WTC11 (cell line): ENCODE results near the gene GNAI1. TPM values are rescaled to one million over a fixed set of nuclear protein-coding genes. Genes with fewer than 3 reads are reported as not detected.

Experiments
- ATAC-seq: fragments of 200-7000 bp; cut with Tn5 transposase; 2 replicates; pipeline ENCODE4 v1.10.0; 2021; ENCODE audit warnings: mild to moderate bottlenecking, moderate library complexity
- CTCF ChIA-PET: fragments of 300-600 bp; sonication (Branson Sonifier 250); formaldehyde crosslinking; loops from one replicate; lab custom pipeline; 2021; ENCODE audit warnings: antibody characterized with exemption; lab: Charles Lee
- POLR2A ChIA-PET: fragments of 350-600 bp; sonication (Branson Sonifier 250); formaldehyde crosslinking; loops from one replicate; lab custom pipeline; 2021; ENCODE audit warnings: antibody characterized with exemption; lab: Charles Lee
- DNase-seq: peaks from one replicate; pipeline ENCODE4 v3.0.0; 2021; ENCODE audit warnings: low spot score
- H3K27ac Mint-ChIP-seq: 2 replicates; pipeline ENCODE4 v1.8.0; 2021; ENCODE audit warnings: mixed read lengths
- H3K27me3 Mint-ChIP-seq: 2 replicates; pipeline ENCODE4 v1.8.0; 2021; ENCODE audit warnings: low read depth, mild to moderate bottlenecking, moderate library complexity, mixed read lengths
- H3K36me3 Mint-ChIP-seq: 2 replicates; pipeline ENCODE4 v1.8.0; 2021; ENCODE audit warnings: mixed read lengths
- H3K4me1 Mint-ChIP-seq: 2 replicates; pipeline ENCODE4 v1.8.0; 2022; ENCODE audit warnings: mixed read lengths
- H3K4me3 Mint-ChIP-seq: 2 replicates; pipeline ENCODE4 v1.8.0; 2021; ENCODE audit warnings: mild to moderate bottlenecking, moderate library complexity, mixed read lengths
- H3K9me3 Mint-ChIP-seq: 2 replicates; pipeline ENCODE4 v1.8.0; 2021; ENCODE audit warnings: mixed read lengths
- CDX4 ChIP-seq: fragments of 250-450 bp; sonication (Bioruptor Pico); IDR thresholded peaks from 2 replicates; pipeline ENCODE4 v1.9.0; 2021; ENCODE audit warnings: moderate library complexity, mild to moderate bottlenecking, inconsistent platforms, borderline replicate concordance
- E2F4 ChIP-seq: sonication (generic); formaldehyde crosslinking; IDR thresholded peaks from 2 replicates; pipeline ENCODE4 v1.8.1; 2022; ENCODE audit warnings: low read depth, mild to moderate bottlenecking, moderate library complexity, missing genetic modification reagents, borderline replicate concordance
- ETV6 ChIP-seq: sonication (generic); formaldehyde crosslinking; IDR thresholded peaks from 2 replicates; pipeline ENCODE4 v1.8.1; 2022; ENCODE audit warnings: mild to moderate bottlenecking, missing genetic modification reagents
- FOXK1 ChIP-seq: sonication (generic); formaldehyde crosslinking; IDR thresholded peaks from 2 replicates; pipeline ENCODE4 v1.8.0; 2022; ENCODE audit warnings: mild to moderate bottlenecking, moderate library complexity, missing genetic modification reagents
- IRF2 ChIP-seq: sonication (generic); formaldehyde crosslinking; IDR thresholded peaks from 2 replicates; pipeline ENCODE4 v1.8.0; 2022; ENCODE audit warnings: low read depth, missing genetic modification reagents, borderline replicate concordance
- NFATC4 ChIP-seq: fragments of 250-450 bp; sonication (Bioruptor Pico); IDR thresholded peaks from 2 replicates; pipeline ENCODE4 v1.9.0; 2021; ENCODE audit warnings: mild to moderate bottlenecking
- NR3C1 ChIP-seq: sonication (generic); formaldehyde crosslinking; conservative IDR thresholded peaks from 2 replicates; pipeline ENCODE4 v1.8.1; 2023; ENCODE audit warnings: low read depth, mild to moderate bottlenecking, missing genetic modification reagents
- PRRX2 ChIP-seq: fragments of 250-450 bp; sonication (Bioruptor Pico); IDR thresholded peaks from 2 replicates; pipeline ENCODE4 v1.8.0; 2021; ENCODE audit warnings: mild to moderate bottlenecking
- SMAD4 ChIP-seq: sonication (generic); formaldehyde crosslinking; IDR thresholded peaks from 2 replicates; pipeline ENCODE4 v1.8.0; 2022; ENCODE audit warnings: mild to moderate bottlenecking, missing genetic modification reagents
- USF1 ChIP-seq: sonication (generic); formaldehyde crosslinking; IDR thresholded peaks from 2 replicates; pipeline ENCODE4 v1.8.0; 2022; ENCODE audit warnings: mild to moderate bottlenecking, missing genetic modification reagents
- ZNF138 ChIP-seq: sonication (generic); formaldehyde crosslinking; conservative IDR thresholded peaks from 2 replicates; pipeline ENCODE4 v1.8.1; 2022; ENCODE audit warnings: mild to moderate bottlenecking, moderate library complexity, missing genetic modification reagents
- ZNF396 ChIP-seq: fragments of 250-450 bp; sonication (Bioruptor Pico); IDR thresholded peaks from 2 replicates; pipeline ENCODE4 v1.8.0; 2021; ENCODE audit warnings: mild to moderate bottlenecking, moderate library complexity, borderline replicate concordance
- ZNF425 ChIP-seq: fragments of 250-450 bp; sonication (Bioruptor Pico); conservative IDR thresholded peaks from 2 replicates; pipeline ENCODE4 v1.9.0; 2021; ENCODE audit warnings: mild to moderate bottlenecking
- ZSCAN18 ChIP-seq: fragments of 250-450 bp; sonication (Bioruptor Pico); IDR thresholded peaks from 2 replicates; pipeline ENCODE4 v2.1.2; 2022; ENCODE audit warnings: mild to moderate bottlenecking, moderate library complexity
- total RNA-seq: library from RNA; stranded (reverse); gene quantifications from 3 replicates; pipeline ENCODE4 v1.2.3, GENCODE V29; 2021
- TF ChIP-seq, protein P1 (sequence below): sonication (generic); formaldehyde crosslinking; IDR thresholded peaks from 2 replicates; pipeline ENCODE4 v1.8.1; 2022; ENCODE audit warnings: missing genetic modification reagents, borderline replicate concordance

GNAI1 gene
- total RNA-seq, 1 experiment from 2014 or later: 26.7 TPM

DNA sequence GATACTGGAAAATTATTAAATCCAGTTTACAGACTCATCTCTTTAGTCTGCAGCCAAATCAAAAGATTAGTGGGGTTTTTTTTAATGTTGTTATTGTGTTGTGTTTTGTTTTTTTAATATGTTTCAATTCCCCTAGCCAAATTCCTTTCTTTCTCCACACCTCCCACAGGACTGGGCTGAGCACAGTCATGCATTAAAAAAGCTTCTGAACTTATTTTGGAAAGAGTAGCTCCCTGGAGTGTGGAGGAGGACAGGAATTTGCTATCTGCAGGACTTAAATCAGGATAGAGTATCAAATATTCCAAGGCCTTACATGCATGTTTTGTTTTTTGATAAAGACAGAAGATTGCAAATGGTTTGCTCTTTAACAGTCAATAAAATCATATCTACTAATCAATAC is 90.7 kb downstream of the GNAI1 start:
- H3K27me3 Mint-ChIP-seq: no peaks in the 10 kb centered on the region
- DNase-seq: no peak
- ChIA-PET POLR2A (no interaction called here), CTCF (interaction anchor here (1.4 kb wide), 1 partner anchor 91 kb away, joined by 5 read pairs; the partner anchor contains the start of gene GNAI1)
- H3K9me3 Mint-ChIP-seq: no peaks in the 10 kb centered on the region
- peaks cover under 1% of the 10 kb centered on the region for H3K36me3 Mint-ChIP-seq
- ATAC-seq: peak; percentile 56; the same call in 1 of the 2 replicates
- peaks cover 40% of the 10 kb centered on the region for H3K4me1 Mint-ChIP-seq
- TF ChIP-seq ZNF138 (no peak), NR3C1 (CRISPR knock-in tag) (no peak), PRRX2 (CRISPR knock-in tag) (no peak), FOXK1 (no peak)
- TF ChIP-seq, all 79 proteins: peak for 0
- Mint-ChIP-seq H3K4me3 (no peak overlapping the region), H3K27ac (no peak overlapping the region)

DNA sequence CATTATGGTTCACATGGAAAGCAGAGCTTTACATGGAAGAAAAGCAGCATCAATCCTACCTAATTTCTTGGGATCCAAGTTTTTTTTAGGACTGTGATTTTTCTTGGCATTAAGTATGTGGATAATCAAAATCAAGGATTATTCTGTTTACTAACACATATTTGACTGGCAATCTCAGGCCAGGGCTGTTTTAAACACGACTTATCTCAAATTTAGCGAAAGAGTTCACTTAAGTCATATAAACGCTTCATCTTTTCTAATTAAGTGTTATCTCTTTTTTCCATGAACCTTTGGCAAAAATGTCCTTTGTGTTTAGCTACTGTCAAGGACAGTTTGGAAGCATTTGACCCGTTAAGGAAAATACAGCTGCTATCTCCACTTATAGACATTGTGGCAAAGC is 92.0 kb downstream of the GNAI1 start:
- H3K4me1 Mint-ChIP-seq: peaks cover 45% of the 10 kb centered on the region
- POLR2A ChIA-PET: no interaction called here

More for the DNA sequence above, 92.0 kb downstream of the GNAI1 start:
- ATAC-seq (no peak), DNase-seq (no peak)
- H3K36me3 Mint-ChIP-seq: no peaks in the 10 kb centered on the region
- H3K9me3 Mint-ChIP-seq: no peaks in the 10 kb centered on the region
- no peak overlapping the region for H3K4me3 Mint-ChIP-seq
- H3K27me3 Mint-ChIP-seq: no peaks in the 10 kb centered on the region
- CTCF ChIA-PET: interaction anchor here (0.7 to 0.8 kb wide), 3 partner anchors 92 to 202 kb away, joined by 3 to 6 read pairs (median 4); partner anchors contain the start of gene GNAI1
- TF ChIP-seq CDX4 (CRISPR knock-in tag): no peak
- TF ChIP-seq ETV6: no peak
- TF ChIP-seq ZNF425 (CRISPR knock-in tag): no peak
- TF ChIP-seq NFATC4 (CRISPR knock-in tag): no peak
- no peak for TF ChIP-seq E2F4 (CRISPR knock-in tag)
- TF ChIP-seq IRF2 (CRISPR knock-in tag): no peak
- no peak for TF ChIP-seq USF1 (CRISPR knock-in tag)
- no peak for TF ChIP-seq ZSCAN18 (CRISPR knock-in tag)
- TF ChIP-seq ZNF396: no peak
- TF ChIP-seq, protein P1, sequence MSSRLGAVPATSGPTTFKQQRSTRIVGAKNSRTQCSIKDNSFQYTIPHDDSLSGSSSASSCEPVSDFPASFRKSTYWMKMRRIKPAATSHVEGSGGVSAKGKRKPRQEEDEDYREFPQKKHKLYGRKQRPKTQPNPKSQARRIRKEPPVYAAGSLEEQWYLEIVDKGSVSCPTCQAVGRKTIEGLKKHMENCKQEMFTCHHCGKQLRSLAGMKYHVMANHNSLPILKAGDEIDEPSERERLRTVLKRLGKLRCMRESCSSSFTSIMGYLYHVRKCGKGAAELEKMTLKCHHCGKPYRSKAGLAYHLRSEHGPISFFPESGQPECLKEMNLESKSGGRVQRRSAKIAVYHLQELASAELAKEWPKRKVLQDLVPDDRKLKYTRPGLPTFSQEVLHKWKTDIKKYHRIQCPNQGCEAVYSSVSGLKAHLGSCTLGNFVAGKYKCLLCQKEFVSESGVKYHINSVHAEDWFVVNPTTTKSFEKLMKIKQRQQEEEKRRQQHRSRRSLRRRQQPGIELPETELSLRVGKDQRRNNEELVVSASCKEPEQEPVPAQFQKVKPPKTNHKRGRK (CRISPR knock-in tag): no peak
- no peak for TF ChIP-seq SMAD4 (CRISPR knock-in tag)
- TF ChIP-seq, all 79 proteins: peak for 0
- no peak overlapping the region for H3K27ac Mint-ChIP-seq
